Measurements from ENCODE around the gene ANKRD50.
A peak's percentile ranks its signal among the peaks of the same experiment; 100 is the strongest.

Gene ANKRD50, protein sequence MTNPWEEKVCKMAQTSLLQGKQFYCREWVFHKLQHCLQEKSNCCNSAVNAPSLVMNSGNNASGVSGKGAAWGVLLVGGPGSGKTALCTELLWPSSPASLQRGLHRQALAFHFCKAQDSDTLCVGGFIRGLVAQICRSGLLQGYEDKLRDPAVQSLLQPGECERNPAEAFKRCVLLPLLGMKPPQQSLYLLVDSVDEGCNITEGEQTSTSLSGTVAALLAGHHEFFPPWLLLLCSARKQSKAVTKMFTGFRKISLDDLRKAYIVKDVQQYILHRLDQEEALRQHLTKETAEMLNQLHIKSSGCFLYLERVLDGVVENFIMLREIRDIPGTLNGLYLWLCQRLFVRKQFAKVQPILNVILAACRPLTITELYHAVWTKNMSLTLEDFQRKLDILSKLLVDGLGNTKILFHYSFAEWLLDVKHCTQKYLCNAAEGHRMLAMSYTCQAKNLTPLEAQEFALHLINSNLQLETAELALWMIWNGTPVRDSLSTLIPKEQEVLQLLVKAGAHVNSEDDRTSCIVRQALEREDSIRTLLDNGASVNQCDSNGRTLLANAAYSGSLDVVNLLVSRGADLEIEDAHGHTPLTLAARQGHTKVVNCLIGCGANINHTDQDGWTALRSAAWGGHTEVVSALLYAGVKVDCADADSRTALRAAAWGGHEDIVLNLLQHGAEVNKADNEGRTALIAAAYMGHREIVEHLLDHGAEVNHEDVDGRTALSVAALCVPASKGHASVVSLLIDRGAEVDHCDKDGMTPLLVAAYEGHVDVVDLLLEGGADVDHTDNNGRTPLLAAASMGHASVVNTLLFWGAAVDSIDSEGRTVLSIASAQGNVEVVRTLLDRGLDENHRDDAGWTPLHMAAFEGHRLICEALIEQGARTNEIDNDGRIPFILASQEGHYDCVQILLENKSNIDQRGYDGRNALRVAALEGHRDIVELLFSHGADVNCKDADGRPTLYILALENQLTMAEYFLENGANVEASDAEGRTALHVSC (N-terminal part only)

DNA sequence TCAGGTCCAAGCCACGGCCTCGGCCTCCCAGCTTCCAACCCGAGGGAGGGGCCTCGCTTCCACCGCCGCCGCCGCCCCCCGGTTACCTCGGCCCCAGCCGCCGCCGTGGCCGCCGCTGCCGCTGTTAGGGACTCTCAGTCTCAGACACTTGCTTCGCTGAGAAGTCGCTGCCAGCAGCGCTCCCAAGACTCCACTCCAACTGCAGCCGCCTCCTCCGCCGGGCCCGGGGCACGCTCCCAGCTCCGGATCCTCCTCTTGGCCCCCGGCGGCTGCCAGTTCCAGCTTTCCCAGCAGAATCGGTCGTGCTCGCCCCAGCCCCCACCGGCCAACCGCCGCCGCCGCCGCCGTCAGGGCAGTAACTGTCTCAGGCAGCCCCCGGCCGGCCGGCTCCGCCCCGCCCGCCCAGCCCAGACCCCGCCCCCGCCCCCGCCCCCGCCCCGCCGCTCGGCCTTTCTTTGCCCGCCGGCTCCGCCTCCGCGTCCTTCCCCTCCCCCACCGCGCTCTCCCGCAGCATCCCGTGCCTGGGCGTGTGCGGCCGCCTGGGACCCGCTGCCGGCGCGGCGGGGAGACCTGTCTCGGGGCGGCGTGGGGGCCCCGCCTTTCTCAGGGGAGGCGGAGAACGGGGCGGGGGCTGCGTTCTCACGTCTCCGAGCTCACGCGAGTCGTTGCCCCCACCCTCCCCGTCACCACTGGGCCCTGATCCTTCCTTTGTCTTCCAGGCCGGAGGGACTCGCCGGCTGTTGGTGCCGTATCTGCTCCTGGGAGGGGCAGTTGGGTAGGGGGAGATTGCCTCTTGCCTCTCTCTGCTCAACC, at the start of gene ANKRD50:
Gene ANKRD50 (minus strand): TSS at position 361 of the 813 bp plus-strand sequence. CDS start 2,221 bp downstream, outside the sequence.
- H3K4me3 ChIP-seq (ENCODE audit: low read depth, low read length): peak within 1 kb of the TSS; percentile 86
- TF ChIP-seq, protein P1, sequence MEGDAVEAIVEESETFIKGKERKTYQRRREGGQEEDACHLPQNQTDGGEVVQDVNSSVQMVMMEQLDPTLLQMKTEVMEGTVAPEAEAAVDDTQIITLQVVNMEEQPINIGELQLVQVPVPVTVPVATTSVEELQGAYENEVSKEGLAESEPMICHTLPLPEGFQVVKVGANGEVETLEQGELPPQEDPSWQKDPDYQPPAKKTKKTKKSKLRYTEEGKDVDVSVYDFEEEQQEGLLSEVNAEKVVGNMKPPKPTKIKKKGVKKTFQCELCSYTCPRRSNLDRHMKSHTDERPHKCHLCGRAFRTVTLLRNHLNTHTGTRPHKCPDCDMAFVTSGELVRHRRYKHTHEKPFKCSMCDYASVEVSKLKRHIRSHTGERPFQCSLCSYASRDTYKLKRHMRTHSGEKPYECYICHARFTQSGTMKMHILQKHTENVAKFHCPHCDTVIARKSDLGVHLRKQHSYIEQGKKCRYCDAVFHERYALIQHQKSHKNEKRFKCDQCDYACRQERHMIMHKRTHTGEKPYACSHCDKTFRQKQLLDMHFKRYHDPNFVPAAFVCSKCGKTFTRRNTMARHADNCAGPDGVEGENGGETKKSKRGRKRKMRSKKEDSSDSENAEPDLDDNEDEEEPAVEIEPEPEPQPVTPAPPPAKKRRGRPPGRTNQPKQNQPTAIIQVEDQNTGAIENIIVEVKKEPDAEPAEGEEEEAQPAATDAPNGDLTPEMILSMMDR (IDR thresholded peaks at IDR 0.05; ENCODE audit: low read depth, low read length): no peak
- peak; percentile 97 for DNase-seq (ENCODE audit: low read depth, low spot score)
- in situ Hi-C loops (cut with HindIII; ENCODE audit: low sequenced_read_pairs): no loop called here

- H3K4me3 ChIP-seq (ENCODE audit: low read depth, low read length): no peak overlapping the region
- DNase-seq (ENCODE audit: low read depth, low spot score): peak; percentile 13
- TF ChIP-seq, protein P1 (IDR thresholded peaks at IDR 0.05; ENCODE audit: low read depth, low read length): no peak
- in situ Hi-C loops (cut with HindIII; ENCODE audit: low sequenced_read_pairs): no loop called here
These were observed 44.6 kb upstream of the ANKRD50 start for GRCh38 chr4:124757126-124757525.

- H3K4me3 ChIP-seq (ENCODE audit: low read depth, low read length): no peak overlapping the region
- in situ Hi-C loops (cut with HindIII; ENCODE audit: low sequenced_read_pairs): no loop called here
- TF ChIP-seq, protein P1 (IDR thresholded peaks at IDR 0.05; ENCODE audit: low read depth, low read length): no peak
- no peak for DNase-seq (ENCODE audit: low read depth, low spot score)
These were observed 42.1 kb upstream of the ANKRD50 start for GRCh38 chr4:124754681-124755080.

- no peak overlapping the region for H3K4me3 ChIP-seq (ENCODE audit: low read depth, low read length)
These were observed 41.5 kb upstream of the ANKRD50 start for GRCh38 chr4:124753941-124754581.

GRCh38 chr4:124749421-124749820, 36.9 kb upstream of the ANKRD50 start:
- H3K4me3 ChIP-seq (ENCODE audit: low read depth, low read length): no peak overlapping the region
- no peak for DNase-seq (ENCODE audit: low read depth, low spot score)
- in situ Hi-C loops (cut with HindIII; ENCODE audit: low sequenced_read_pairs): no loop called here
- TF ChIP-seq, protein P1 (IDR thresholded peaks at IDR 0.05; ENCODE audit: low read depth, low read length): no peak

More at GRCh38 chr4:124753941-124754581, 41.5 kb upstream of the ANKRD50 start:
- TF ChIP-seq, protein P1 (IDR thresholded peaks at IDR 0.05; ENCODE audit: low read depth, low read length): no peak
- no peak for DNase-seq (ENCODE audit: low read depth, low spot score)
- in situ Hi-C loops (cut with HindIII; ENCODE audit: low sequenced_read_pairs): no loop called here
